NCI-H2227 treated with DMSO at 0.1 percent for 48 hours (cell line): ENCODE data around the gene COBL.

ENCODE experiments used
- DNase-seq: peaks from one replicate; lab custom pipeline; 2025; lab: John Stamatoyannopoulos, UW

COBL gene

DNA sequence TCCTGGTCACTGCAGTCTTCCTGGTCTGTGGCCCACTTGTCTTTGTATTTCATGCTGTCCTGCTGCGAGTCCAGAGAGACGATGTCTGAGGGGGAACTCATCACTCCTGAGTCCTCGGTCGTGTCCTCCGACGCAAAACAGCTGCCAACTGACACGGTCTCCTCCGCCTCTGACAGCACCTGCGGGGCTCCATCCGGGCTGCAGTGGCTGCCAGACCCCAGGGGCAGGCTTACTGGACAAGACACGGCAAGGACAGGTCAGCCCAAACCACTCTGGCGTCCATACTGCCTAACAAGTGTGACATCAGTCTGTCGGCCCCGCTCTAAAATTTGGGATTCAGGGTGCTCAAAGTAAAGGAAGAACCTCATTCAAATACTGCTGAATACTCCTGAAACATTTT, 273.1 kb downstream of the COBL start:
- no peak for DNase-seq

DNA sequence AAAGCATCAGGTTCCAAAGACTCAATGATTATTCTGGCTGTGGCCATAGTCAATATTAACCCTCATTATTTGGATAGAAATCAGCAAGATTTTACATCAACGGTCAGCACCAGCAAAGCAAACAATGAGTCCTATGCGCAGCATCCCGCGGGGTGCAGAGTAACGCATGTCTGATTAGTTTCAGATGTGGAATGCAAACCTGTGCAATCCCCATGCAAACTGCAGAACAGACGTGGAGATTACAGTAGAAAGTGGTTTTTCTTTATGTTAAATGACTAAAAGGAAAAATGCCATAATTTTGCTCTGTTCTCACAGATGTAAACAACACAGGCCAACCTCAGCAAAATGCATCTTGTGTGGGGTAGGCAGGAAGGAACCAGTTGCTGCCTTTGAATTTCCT, 275.8 kb downstream of the COBL start:
- no peak for DNase-seq

DNA sequence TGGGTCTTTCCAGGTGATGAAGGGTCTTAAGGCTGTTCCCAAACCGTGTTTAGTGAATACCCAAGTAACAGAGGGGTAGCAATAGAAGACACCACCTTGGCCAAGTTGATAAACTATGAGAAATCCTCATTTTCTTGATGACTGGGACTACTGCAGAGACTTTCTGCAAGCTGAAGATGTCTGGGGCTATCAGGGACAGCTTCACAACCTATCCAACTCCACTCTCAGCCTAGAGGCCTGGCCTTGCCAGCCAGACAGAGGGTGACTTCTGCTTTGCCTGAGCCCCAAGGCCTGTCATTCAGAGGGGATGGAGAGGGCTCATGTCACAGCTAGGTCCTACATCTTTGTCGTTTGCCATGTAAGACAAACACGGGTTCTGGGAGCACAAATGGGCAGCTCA, 278.0 kb downstream of the COBL start:
- no peak for DNase-seq

DNA sequence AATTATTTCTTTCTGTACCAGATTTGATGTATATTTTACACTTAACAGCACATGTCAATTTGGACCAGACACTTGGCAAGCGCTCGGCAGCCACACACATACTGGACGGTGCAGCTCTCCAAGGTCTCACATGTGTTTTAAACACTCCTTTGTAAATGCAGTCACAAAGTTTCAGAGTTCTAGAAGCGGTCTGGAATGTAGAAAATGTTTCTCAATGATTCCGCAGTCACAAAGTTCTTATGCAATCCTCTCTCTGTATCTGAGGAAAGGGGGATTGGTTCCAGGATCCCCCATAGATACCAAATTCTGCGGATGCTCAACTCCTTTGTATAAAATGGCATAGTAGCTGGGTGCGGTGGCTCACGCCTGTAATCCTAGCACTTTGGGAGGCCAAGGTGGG, 280.9 kb downstream of the COBL start:
- no peak for DNase-seq

DNA sequence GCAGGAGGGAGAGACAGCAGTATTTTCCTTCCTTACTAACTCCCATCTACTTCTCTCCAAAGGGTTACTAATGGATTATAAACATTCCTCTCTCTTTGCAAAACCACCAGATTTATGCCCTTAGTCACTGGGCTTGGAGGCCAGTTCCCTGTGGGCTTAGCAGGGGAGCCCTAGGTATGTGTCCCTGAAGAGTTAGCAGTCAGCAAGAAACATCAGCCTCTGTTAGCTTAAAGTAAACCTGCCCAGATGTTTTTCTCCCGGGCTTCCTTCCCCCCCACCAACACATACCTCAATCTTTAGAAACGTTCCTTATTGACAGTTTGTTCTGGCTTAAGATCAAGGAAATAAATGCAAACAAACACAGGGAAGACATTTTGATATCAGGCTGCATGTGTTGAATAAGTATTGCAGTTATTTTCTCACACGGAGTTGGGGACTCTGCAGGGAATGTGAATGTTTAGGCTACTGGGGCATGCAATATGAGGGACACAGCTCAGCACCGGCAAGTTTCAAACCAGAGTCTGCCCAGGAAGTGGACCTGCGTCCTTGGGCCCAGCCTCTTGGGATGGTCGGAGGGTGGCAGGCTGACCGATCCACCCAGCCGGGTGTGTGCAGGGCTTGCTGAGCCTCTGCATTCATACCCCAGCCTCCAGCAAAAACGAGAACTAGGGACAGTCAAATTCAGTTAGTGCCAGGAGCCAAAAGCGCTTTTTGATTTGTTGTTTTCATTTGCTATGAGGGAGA, 281.9 kb downstream of the COBL start:
- no peak for DNase-seq

DNA sequence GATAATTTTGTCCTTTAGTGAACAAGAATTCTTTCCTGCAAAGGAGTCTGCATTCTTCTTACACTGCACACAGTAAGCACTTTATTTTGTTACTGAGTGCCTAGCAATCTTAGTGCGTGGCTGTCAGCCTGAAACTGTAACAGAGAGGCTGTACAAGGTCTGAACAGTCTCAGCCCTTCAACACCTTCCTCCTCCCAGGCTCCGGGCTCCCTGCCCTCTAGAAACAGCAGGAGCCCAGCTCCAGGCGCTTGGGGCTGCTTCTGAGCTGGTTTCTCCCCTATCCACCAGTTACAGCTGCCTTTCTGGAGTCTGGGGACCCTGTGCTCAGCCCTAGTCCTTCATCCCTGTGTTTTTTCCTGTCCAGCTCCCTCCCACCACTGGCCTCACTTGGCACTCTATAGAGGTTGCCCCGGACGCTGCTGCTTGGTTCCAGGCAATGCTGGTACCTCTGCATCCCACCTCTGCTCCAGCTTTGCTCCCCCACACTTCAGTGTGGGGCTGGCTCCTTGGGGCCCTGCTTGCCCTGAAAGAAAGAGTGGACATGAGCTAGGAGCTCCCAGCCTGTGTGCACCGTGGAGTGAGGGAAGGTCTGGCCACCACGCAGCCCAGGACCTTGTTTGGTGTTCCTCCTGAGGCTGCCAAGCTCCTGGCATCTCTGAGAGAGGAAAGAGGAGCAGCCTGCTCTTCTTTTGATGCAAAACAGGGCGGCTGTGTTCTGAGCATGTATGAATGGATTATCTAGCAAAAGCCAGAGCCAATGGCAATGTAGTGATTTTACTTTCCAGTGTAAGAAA, 282.7 kb downstream of the COBL start:
- no peak for DNase-seq

DNA sequence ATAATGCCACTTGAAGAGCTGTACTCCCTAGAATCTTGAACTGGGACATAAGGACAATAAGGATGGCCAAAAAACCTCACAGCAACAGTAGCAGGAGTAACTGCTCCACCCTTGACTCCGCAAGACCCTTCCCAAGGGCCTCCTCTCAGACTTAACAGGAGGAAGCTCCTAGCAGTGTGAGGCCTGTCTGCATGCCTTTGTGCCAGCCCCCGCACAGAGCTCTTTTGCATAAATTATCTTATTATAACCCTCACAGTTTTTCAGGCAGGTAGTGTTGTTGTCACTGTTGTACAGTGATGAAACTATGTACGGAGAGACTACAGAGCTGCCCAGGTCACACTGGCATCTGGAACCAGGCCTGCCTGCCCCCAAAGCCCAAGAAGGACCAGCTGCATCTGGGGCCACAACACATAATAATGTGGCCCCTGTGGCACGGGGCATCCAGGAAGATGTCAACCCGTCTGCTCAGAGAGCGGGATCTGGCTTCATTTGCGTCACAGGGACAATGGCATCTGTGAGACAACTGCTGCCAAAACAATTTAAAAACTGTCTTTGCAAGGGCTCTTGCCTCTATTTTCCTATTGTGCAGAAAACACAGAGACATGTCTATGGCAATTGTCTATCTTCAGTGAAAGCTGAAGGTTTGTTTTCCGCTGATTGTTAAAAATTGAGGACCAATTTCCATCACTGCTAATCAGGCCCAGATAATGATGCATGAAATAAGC, 284.7 kb downstream of the COBL start:
- no peak for DNase-seq

DNA sequence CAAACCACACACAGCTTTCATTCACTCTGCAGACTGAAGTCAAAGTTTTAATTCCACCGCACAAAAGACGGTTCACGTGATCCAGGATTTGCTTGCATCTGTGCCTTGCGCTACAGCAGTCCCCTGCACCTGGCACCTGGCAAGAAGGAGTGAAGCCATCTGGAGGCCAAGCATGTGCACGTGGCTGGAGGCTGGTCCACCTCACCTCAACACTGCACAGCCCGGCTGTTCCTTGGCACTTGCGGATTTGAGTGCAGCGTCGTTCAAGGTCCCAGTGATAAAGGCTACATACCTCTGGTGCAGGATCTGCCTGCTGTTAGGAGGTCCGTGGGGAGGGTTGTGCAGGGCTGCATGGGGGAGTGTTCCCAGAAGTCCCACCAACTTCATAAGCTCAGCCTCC, 285.4 kb downstream of the COBL start:
- DNase-seq: no peak

DNA sequence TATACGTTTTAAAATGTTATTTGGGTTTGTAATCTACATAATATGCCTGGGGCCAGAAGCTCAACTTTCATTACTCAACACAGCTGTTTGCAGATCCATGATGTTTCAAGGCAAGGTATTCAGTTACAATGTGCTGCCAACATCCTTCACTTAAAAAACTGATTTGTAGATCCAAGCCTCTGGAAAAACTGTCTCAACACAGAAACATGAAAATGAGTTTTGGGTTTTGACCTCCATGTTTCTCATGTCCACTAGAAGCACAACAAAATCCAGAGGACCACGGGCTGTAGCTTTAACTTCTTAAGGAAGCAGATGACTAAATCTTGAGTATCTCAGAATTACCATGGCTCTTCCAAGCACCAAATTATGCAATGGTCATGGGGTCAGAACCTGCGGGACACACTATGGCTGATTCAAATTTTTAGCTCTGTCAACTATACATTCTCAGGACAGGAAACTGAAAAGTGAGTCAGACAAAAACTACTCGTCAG, 286.9 kb downstream of the COBL start:
- DNase-seq: no peak

DNA sequence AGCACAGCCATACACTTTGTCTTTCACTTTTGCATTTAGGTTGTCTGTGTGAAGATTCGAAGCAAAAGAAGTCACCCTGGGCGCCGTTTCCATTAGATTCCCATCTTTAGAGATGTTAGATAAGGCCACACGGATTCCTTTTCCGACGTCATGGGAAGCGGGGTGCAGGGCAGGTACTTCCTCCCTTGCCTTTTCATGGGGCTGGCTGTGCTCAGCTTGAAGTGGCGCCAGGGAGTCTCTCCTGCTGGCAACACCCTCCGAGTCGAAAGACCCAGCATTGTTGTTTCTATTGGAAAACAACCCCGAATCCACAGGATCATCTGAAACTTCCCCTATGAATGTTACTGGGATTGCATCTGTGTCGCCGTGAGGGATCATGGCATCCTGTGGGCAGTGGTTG, 287.5 kb downstream of the COBL start:
- no peak for DNase-seq

DNA sequence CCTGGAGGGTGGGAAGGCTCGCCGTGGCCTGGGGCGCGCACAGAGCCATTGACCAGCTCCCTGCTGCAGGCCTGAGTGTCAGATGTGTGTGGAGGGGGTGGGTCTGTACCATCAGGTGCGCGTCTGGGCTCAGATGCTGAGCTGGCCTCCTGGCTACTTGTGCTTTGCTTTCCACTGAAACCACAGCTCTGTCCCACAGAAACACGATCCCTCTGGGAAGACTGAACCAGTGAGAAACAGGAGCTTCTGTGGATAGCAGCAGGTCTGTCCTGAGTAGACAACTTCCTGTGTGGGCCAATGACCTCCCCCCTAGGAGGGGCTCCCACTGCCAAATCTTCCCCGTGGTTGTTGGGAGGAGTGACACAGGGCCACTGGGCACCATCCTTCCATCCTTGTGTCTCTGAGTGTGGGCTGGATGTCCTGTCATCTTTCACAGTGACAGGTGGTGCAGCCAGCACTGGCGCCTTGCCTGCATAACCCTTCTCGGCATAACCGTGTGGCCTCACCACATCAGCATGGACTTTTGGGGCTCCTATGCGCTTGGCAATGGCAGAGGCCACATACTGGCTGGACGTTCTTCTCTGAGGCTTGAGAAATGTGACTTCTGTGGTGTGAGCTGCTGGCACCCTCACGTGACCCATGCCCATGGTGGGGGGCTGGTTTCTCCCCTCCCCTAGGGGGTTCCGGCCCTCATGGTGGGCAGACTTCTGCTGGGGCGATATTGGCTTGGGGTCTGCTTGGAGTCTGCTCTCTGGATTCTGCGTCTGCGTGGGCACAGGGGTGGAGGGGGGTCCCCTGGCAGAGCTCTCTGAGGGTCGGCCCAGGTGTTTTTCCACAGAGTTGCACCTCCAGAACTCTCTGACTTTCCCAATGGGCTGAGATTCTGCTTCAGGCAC, 288.4 kb downstream of the COBL start:
- DNase-seq: no peak

DNA sequence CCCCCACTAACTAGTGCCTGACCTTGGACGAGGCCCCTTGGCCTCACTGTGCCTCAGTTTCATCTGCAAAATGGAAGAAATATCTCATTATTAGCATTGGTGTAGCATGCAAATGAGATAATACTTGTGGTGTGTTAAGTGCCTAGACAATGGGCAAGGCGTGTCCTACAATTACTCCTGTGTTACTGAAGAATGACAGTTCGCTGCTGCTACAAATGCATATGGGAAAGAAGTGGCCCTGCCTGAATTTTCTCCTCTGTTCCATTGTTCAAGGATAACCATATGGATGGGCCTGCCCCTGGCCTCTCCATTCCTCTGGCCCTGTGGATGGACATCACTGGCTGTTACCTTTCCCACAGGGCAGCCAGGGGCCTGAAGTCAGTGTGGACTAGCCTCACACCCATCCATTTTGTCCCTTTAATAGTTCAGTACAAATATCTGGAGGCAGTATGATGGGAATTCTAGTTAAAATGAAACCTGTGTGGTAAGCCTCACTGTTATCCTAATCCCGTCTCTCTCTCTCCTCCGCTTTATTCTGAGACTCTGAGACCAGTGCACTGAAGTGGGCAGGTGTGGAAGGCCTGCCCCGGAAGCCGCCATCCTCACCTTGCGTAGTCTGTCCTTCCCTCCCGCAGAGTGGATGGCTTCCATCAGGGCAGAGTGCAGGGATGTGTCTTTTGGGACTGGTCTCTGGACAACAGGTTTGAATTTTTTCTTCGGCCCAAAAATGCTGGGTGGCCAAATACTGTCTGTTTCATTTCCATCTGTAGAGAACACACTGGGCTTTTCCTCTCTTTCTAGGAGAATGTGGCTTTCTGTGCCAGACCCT, 289.3 kb downstream of the COBL start:
- DNase-seq: no peak

DNA sequence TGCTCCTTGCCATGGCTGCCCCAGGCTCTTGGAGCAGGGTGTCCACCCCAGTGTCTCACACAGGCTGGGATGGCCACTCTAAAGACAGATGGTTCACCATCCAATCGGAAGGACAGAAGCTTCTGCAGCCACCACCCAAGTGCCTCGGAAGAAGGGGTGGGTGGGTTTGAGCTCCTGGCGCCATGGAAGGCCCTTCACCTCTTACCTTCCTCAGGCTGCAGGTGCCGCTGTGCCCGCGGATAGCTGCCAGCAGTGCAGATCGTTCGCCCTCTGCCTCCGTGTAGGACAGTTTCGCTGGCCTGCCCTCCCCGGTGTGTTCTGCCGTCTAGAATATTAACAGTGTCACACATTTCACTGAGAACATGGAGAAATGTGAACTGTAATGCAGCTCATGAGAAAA, 290.3 kb downstream of the COBL start:
- DNase-seq: no peak

DNA sequence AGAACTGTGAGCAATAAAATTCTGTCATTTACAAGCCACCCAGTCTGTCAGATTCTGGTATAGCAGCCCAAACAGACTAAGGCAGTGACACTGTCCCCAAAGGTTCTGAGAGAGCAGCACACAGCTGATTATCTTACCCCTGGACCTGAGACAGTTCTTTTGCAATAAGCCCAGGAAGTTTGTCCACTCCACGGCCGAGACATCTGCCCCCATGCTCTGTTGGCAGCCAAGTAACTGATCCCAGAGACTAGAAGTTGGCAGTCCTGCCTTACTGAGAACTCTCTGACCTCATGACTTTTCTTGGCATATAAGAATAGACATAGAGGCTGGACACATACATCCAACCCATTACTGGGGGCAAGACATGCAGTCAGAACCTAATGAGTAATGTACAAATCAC, 290.9 kb downstream of the COBL start:
- no peak for DNase-seq

DNA sequence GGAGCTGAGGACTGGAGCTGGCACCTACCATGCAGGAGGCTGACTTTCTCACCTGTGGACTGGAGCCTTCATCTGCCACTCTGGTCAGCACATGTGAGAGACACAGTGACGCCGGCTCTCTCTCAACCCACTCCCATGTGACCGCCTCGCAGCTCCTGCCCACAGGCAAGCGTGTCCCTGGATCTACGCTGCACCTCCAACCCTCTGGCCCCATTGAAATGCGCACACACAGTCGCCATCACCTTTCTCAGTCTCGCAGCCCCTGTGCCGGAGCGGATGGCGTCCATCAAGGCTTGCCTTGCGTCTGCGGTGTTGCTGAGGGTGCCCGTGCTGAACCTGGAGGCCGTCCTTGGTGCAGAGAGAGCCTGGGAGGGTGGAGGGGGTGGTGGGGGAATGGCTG, 291.7 kb downstream of the COBL start:
- no peak for DNase-seq

DNA sequence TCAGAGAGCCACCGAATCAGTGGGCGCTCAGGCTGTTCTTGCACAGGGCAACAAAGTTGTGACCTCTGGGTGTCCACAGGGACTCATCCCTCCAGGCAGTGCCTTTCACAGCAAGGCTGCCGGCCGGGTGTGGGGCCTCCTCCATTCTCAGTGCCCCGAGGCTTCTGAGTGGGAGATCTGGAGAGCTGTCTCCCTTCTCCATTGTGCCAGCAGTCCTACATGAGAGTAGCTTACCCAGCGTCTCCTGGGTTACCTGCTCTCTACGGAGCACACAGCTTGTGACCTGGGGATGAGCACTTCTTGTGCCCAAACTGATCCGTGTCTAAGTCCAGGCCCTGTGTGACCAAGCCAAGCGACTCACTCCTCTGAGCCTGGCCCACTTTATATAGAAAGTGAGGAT, 293.1 kb downstream of the COBL start:
- DNase-seq: no peak

DNA sequence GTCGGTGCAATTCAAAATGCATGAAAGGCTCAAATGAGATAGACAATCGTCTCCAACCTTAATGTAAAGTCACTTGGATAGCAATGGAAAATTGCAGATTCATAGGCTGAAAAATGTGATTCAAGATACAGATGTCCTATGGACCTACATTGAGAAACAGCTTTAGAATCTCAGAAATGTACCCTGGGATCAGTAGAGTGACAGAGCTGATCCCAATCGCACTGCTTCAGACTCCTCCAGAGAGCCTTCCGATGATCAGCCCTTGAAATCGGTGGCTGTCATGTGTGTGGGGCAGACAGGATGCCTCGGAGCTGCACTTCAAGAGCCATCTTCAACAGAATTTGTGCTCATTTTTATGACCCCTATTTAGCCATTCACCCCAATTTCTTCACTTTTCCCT, 293.8 kb downstream of the COBL start:
- no peak for DNase-seq

DNA sequence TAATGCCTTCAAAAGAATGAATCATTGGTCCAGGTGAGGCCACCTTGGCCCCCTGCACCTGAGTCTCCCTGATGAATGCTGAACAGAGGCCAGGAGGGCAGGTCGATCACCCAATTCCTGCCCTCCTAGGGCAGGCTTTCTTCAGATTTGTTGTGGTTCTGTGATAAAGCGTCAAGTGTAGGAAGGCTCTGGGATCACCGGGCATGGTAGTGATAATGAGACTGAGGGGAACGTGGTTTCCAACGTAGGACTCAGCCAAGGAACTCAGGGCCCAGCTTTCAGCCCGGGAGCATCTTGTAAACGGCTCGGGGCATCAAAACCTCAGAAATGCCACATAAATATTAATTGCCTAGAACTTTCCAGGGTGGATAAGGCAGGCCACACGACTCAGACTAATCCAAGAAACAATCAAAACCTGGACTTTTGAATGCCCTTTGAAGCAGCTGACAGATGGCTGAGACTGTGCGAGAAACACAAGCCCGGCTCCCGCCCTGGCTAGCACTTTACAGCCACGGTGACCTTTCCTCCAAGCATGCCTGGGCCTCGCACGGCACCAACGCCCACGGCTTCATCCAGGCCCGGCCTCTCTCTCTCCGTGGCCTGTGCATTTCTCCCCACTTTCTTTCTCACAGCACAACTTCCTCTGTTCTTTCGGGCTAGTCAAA, 294.6 kb downstream of the COBL start:
- DNase-seq: no peak

DNA sequence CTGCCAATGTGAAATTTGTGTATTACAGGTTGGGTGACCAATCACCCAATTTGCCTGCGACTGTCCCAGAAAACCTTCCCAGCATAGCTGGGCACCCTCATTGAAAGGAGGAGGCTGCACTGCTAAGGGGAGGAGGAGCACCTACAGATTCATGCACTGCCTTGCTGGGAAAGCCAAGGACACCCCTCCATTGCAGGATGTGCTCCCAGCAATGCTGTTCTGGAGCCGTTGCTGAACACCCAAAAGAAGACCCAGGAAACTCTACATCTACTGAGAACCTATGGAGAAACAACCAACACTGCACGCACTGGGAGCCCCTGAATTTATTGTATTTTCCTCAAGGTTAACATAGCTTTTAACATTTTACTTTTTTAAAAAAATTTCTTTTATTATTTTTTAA, 295.7 kb downstream of the COBL start:
- no peak for DNase-seq
